Subcutaneous abdominal adipose tissue (tissue), 5 donors: Measurements from ENCODE around the gene GFRA1.

Experiments used
- H3K27ac ChIP-seq: one replicate; pipeline ENCODE4 v1.7.0; 2013; ENCODE audit warnings: low read depth, mild to moderate bottlenecking, inconsistent platforms, low read length, moderate library complexity
- H3K27me3 ChIP-seq, 5 donors: one replicate each; pipeline ENCODE4 v1.7.0; 2013; ENCODE audit warnings: low read length in 5 of 5, inconsistent platforms in 1 of 5; ENCODE audit not compliant: control insufficient read depth in 5 of 5, insufficient read depth in 4 of 5
- H3K36me3 ChIP-seq, 5 donors: one replicate each; pipeline ENCODE4 v1.7.0; 2013; ENCODE audit warnings: low read length in 5 of 5; ENCODE audit not compliant: control insufficient read depth in 5 of 5, insufficient read depth in 5 of 5
- H3K4me1 ChIP-seq, 5 donors: one replicate each; pipeline ENCODE4 v1.7.0; 2013; ENCODE audit warnings: low read length in 5 of 5, mild to moderate bottlenecking in 3 of 5, moderate library complexity in 1 of 5; ENCODE audit not compliant: control insufficient read depth in 5 of 5, insufficient read depth in 5 of 5
- H3K4me3 ChIP-seq, 5 donors: one replicate each; pipeline ENCODE4 v1.7.0; 2013; ENCODE audit warnings: low read length in 5 of 5, low read depth in 1 of 5
- H3K9ac ChIP-seq, 5 donors: one replicate each; pipeline ENCODE4 v1.7.0; 2013; ENCODE audit warnings: low read length in 5 of 5, mild to moderate bottlenecking in 4 of 5, moderate library complexity in 3 of 5
- H3K9me3 ChIP-seq, 5 donors: one replicate each; pipeline ENCODE4 v1.7.0; 2013; ENCODE audit warnings: low read length in 5 of 5; ENCODE audit not compliant: control insufficient read depth in 5 of 5
- donor health status: healthy.
- donor health status: healthy.
- donor health status: healthy.
- donor health status: healthy.
- donor health status: healthy.

The GFRA1 gene

GRCh38 chr10:116226053-116226452, 47.0 kb downstream of the GFRA1 start:
- Histone ChIP-seq H3K36me3 (no peaks in the 10 kb centered on the region), H3K9ac (no peak overlapping the region), H3K9me3 (no peaks in the 10 kb centered on the region), H3K4me1 (peaks cover 0 to 7% (median 0%) of the 10 kb centered on the region in 5 donors), H3K27ac (no peak overlapping the region), H3K27me3 (no peaks in the 10 kb centered on the region), H3K4me3 (no peak overlapping the region)

- Histone ChIP-seq H3K36me3 (no peaks in the 10 kb centered on the region), H3K27ac (no peak overlapping the region), H3K4me1 (peaks cover 0 to 7% (median 0%) of the 10 kb centered on the region in 5 donors), H3K9ac (no peak overlapping the region), H3K27me3 (no peaks in the 10 kb centered on the region), H3K9me3 (no peaks in the 10 kb centered on the region), H3K4me3 (no peak overlapping the region)
Observed at GRCh38 chr10:116223289-116223688, 49.7 kb downstream of the GFRA1 start.

- no peak overlapping the region for H3K27ac ChIP-seq
Observed at GRCh38 chr10:116221053-116221452, 52.0 kb downstream of the GFRA1 start.

GRCh38 chr10:116216676-116217075, 56.3 kb downstream of the GFRA1 start:
- Histone ChIP-seq H3K36me3 (no peaks in the 10 kb centered on the region), H3K4me1 (no peaks in the 10 kb centered on the region), H3K9ac (no peak overlapping the region), H3K9me3 (no peaks in the 10 kb centered on the region), H3K27me3 (no peaks in the 10 kb centered on the region), H3K27ac (no peak overlapping the region), H3K4me3 (no peak overlapping the region)

More at GRCh38 chr10:116221053-116221452, 52.0 kb downstream of the GFRA1 start:
- Histone ChIP-seq H3K36me3 (no peaks in the 10 kb centered on the region), H3K4me3 (no peak overlapping the region), H3K27me3 (no peaks in the 10 kb centered on the region), H3K4me1 (peaks cover 0 to 7% (median 0%) of the 10 kb centered on the region in 5 donors), H3K9ac (no peak overlapping the region), H3K9me3 (no peaks in the 10 kb centered on the region)

GRCh38 chr10:116215651-116216050, 57.4 kb downstream of the GFRA1 start:
- Histone ChIP-seq H3K27ac (no peak overlapping the region), H3K4me3 (no peak overlapping the region), H3K36me3 (no peaks in the 10 kb centered on the region), H3K9me3 (no peaks in the 10 kb centered on the region), H3K9ac (no peak overlapping the region), H3K4me1 (no peaks in the 10 kb centered on the region), H3K27me3 (no peaks in the 10 kb centered on the region)

- H3K9me3 ChIP-seq: no peaks in the 10 kb centered on the region
- no peaks in the 10 kb centered on the region for H3K4me1 ChIP-seq
- H3K27me3 ChIP-seq: no peaks in the 10 kb centered on the region
Observed at GRCh38 chr10:116211682-116212081, 61.3 kb downstream of the GFRA1 start.

GRCh38 chr10:116210588-116211346, 62.2 kb downstream of the GFRA1 start:
- no peak overlapping the region for H3K4me3 ChIP-seq
- no peaks in the 10 kb centered on the region for H3K36me3 ChIP-seq
- no peaks in the 10 kb centered on the region for H3K27me3 ChIP-seq
- no peak overlapping the region for H3K27ac ChIP-seq
- H3K9me3 ChIP-seq: no peaks in the 10 kb centered on the region
- H3K9ac ChIP-seq: no peak overlapping the region
- no peaks in the 10 kb centered on the region for H3K4me1 ChIP-seq

More at GRCh38 chr10:116211682-116212081, 61.3 kb downstream of the GFRA1 start:
- Histone ChIP-seq H3K36me3 (no peaks in the 10 kb centered on the region), H3K9ac (no peak overlapping the region), H3K27ac (no peak overlapping the region), H3K4me3 (no peak overlapping the region)

GRCh38 chr10:116209781-116210180, 63.2 kb downstream of the GFRA1 start:
- Histone ChIP-seq H3K9ac (no peak overlapping the region), H3K27me3 (no peaks in the 10 kb centered on the region), H3K4me3 (no peak overlapping the region), H3K27ac (no peak overlapping the region), H3K9me3 (no peaks in the 10 kb centered on the region), H3K36me3 (no peaks in the 10 kb centered on the region), H3K4me1 (no peaks in the 10 kb centered on the region)

GRCh38 chr10:116208956-116209567, 63.9 kb downstream of the GFRA1 start:
- Histone ChIP-seq H3K27me3 (no peaks in the 10 kb centered on the region), H3K4me1 (no peaks in the 10 kb centered on the region), H3K9me3 (no peaks in the 10 kb centered on the region), H3K9ac (no peak overlapping the region), H3K27ac (no peak overlapping the region), H3K4me3 (no peak overlapping the region), H3K36me3 (no peaks in the 10 kb centered on the region)

- no peak overlapping the region for H3K9ac ChIP-seq
- H3K27me3 ChIP-seq: no peaks in the 10 kb centered on the region
- H3K36me3 ChIP-seq: no peaks in the 10 kb centered on the region
- no peak overlapping the region for H3K27ac ChIP-seq
- H3K4me3 ChIP-seq: no peak overlapping the region
- no peaks in the 10 kb centered on the region for H3K4me1 ChIP-seq
- H3K9me3 ChIP-seq: no peaks in the 10 kb centered on the region
Observed at GRCh38 chr10:116207690-116208089, 65.3 kb downstream of the GFRA1 start.
